ENCODE measurements around the gene KCP.

DNA sequence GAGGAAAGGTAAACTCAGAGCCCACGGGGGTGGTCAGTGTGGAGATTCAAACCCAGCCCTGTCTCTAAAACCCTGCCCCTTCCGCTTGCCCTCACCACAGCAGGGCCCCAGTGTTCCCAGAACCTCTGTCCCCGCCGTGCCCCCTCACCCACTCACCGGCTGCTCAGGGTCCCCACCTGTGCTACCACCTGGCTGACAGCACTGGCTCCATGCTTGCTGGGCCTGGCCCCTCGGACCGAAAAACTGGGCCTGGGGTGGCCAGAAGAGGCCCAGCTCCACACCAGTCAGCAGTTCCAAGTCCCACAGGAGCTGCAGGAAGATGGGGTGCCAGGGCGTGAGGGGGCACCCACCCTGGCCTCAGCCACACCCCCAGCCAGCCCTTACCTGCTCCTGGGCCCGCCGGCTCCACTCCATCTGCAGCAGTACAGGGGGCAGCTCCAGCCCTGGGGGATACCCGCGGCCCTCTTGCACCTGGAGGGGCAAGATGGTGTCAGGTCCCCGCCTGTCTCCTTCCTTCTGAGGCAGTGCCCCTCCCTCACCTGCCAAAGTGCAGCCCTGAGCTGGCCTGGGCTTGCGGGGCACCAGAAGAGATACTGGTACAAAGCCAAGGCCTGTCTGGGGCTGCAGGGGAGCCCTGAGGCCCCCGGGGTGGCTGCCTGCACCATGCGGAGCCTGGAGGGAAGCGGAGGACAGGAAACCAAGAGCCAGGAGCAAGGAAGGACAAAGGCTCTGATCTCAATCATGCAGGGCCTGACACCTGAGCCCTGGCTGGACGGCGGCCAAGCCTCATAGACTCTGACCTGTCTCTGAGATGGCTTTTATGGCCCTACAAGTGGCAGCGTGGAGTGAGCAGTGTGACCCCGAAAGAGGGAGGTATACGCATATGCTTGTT is 36.1 kb downstream of the KCP start:
- TF ChIP-seq CTCF (conservative IDR thresholded peaks at IDR 0.05; ENCODE audit: low read length) (no peak), EZH2phosphoT487 (IDR thresholded peaks at IDR 0.05; ENCODE audit: borderline replicate concordance) (no peak)
